K562 (cell line): ENCODE results near the gene HEXD. TPM values are rescaled to one million over a fixed set of nuclear protein-coding genes. Genes with fewer than 3 reads are reported as not detected.

Source experiments
- ATAC-seq: fragments of 200-7000 bp; cut with Tn5 transposase; 3 replicates; pipeline ENCODE4 v1.9.1; 2020; ENCODE audit warnings: moderate library complexity
- BruUV-seq: library from RNA; stranded (reverse); fragments of 400-500 nt; replicated peaks from 2 replicates; lab custom pipeline; 2021; lab: Mats Ljungman, UMichigan
- CTCF ChIA-PET: fragments of 300-600 bp; formaldehyde crosslinking; extraction: SDS; loops from one replicate; lab custom pipeline; 2021; ENCODE audit warnings: low intra/inter-chr PET ratio; lab: Yijun Ruan, JAX
- POLR2A ChIA-PET: fragments of 300-600, 350-650 bp; sonication (Branson Sonifier 250); formaldehyde crosslinking; extraction: SDS; loops from one replicate; lab custom pipeline; 2021; ENCODE audit warnings: antibody characterized with exemption, inconsistent platforms; lab: Yijun Ruan, JAX
- DNase-seq, 4 experiments: peaks; one replicate each; pipeline versions ENCODE4 v3.0.0 to v3.0.0-alpha.2; 2011 to 2018; ENCODE audit warnings: low spot score in 3 of 4, mixed read lengths in 3 of 4; ENCODE audit errors: extremely low read depth in 1 of 4
- FAIRE-seq: peaks from 2 replicates; lab custom pipeline; 2011; peaks lifted over from hg19 to GRCh38; lab: Jason Lieb, UNC
- H2AFZ ChIP-seq: 2 replicates; pipeline ENCODE4 v1.6.0; 2011; ENCODE audit warnings: low read depth, low read length, control low read depth, inconsistent platforms
- H3K27ac ChIP-seq: fragments of 200-600 bp; 3 replicates; pipeline ENCODE4 v1.8.0; 2011; ENCODE audit warnings: low read depth, mild to moderate bottlenecking, control low read depth, inconsistent platforms, low read length, moderate library complexity, mixed read lengths; ENCODE audit errors: extremely low read depth
- H3K27me3 ChIP-seq, 2 experiments: fragments of 300-600 bp in 1 of 2; 2 replicates in 1 of 2; 3 replicates in 1 of 2; pipeline versions ENCODE4 v1.6.0 to v1.8.0; 2011; ENCODE audit warnings: inconsistent platforms in 2 of 2, low read length in 2 of 2, mild to moderate bottlenecking in 1 of 2, mixed read lengths in 1 of 2, moderate library complexity in 1 of 2; ENCODE audit not compliant: control insufficient read depth in 2 of 2, insufficient read depth in 2 of 2
- H3K36me3 ChIP-seq: fragments of 300-600 bp; 3 replicates; pipeline ENCODE4 v1.8.0; 2011; ENCODE audit warnings: mild to moderate bottlenecking, low read length, inconsistent platforms; ENCODE audit not compliant: control insufficient read depth, insufficient read depth
- H3K4me1 ChIP-seq, 2 experiments: fragments of 200-600 bp in 1 of 2; replicated peaks in 1 of 2; 2 replicates in 1 of 2; 3 replicates in 1 of 2; pipeline versions ENCODE4 v1.5.1 to v1.8.0; 2011; ENCODE audit warnings: inconsistent platforms in 2 of 2, low read length in 2 of 2, mild to moderate bottlenecking in 1 of 2, mixed read lengths in 1 of 2, moderate library complexity in 1 of 2; ENCODE audit not compliant: control insufficient read depth in 2 of 2, insufficient read depth in 2 of 2
- H3K4me2 ChIP-seq: 2 replicates; pipeline ENCODE4 v1.6.1; 2011; ENCODE audit warnings: low read length, control low read depth, inconsistent platforms, mixed read lengths; ENCODE audit not compliant: insufficient read depth
- H3K4me3 ChIP-seq: fragments of 200-600 bp; sonication (generic), shearing (Covaris generic); 2 replicates; pipeline ENCODE4 v1.5.1; 2016; ENCODE audit warnings: control low read depth, inconsistent platforms
- H3K79me2 ChIP-seq: fragments of 200-600 bp; 3 replicates; pipeline ENCODE4 v1.8.0; 2011; ENCODE audit warnings: low read length, inconsistent platforms; ENCODE audit not compliant: control insufficient read depth, insufficient read depth
- H3K9ac ChIP-seq, 2 experiments: 2 replicates each; pipeline versions ENCODE4 v1.6.0 to v1.6.1; 2011; ENCODE audit warnings: low read depth in 2 of 2, low read length in 2 of 2, control low read depth in 1 of 2, inconsistent platforms in 1 of 2, mild to moderate bottlenecking in 1 of 2, mixed read lengths in 1 of 2; ENCODE audit not compliant: insufficient read depth in 1 of 2
- H3K9me1 ChIP-seq: one replicate; pipeline ENCODE4 v1.6.0; 2011; ENCODE audit warnings: inconsistent platforms, mild to moderate bottlenecking, low read length, moderate library complexity; ENCODE audit not compliant: control insufficient read depth, insufficient read depth
- H3K9me3 ChIP-seq: replicated peaks from 2 replicates; pipeline ENCODE4 v1.5.1; 2011; ENCODE audit warnings: low read depth, low read length, inconsistent platforms; ENCODE audit not compliant: control insufficient read depth, insufficient read depth
- H4K20me1 ChIP-seq: replicated peaks from 2 replicates; pipeline ENCODE4 v1.6.1; 2011; ENCODE audit warnings: low read length, inconsistent platforms, mixed read lengths; ENCODE audit not compliant: control insufficient read depth, insufficient read depth
- CBFB ChIP-seq: sonication (generic); formaldehyde crosslinking; IDR thresholded peaks from 2 replicates; pipeline ENCODE4 v1.4.0; 2020; ENCODE audit warnings: mild to moderate bottlenecking, missing genetic modification reagents
- DPF2 ChIP-seq: fragments of 450-650 bp; IDR thresholded peaks from 2 replicates; pipeline ENCODE4 v1.6.1; 2016
- ELK1 ChIP-seq: sonication (generic); formaldehyde crosslinking; IDR thresholded peaks from 2 replicates; pipeline ENCODE4 v1.8.1; 2022; ENCODE audit warnings: missing genetic modification reagents
- HDAC8 ChIP-seq: fragments of 450-650 bp; IDR thresholded peaks from 2 replicates; pipeline ENCODE4 v1.6.1; 2016; ENCODE audit warnings: mild to moderate bottlenecking, missing genetic modification characterization, moderate library complexity, missing compliant biosample characterization
- KAT2B ChIP-seq: IDR thresholded peaks from one replicate; pipeline ENCODE4 v1.6.1; 2012; ENCODE audit warnings: low read depth, mild to moderate bottlenecking, control low read depth, inconsistent platforms, low read length, moderate library complexity
- MAFK ChIP-seq: IDR thresholded peaks from 2 replicates; pipeline ENCODE4 v1.6.1; 2011; ENCODE audit warnings: low read length, improper control_type of control experiment
- PHB ChIP-seq: fragments of 250-450 bp; sonication (Bioruptor Pico); IDR thresholded peaks from 2 replicates; pipeline ENCODE4 v1.5.0; 2021
- SAFB ChIP-seq: fragments of 200-400 bp; formaldehyde crosslinking; IDR thresholded peaks from 2 replicates; pipeline ENCODE4 v1.6.1; 2017; ENCODE audit warnings: low read depth, low read length, borderline replicate concordance
- SLC30A9 ChIP-seq: fragments of 250-450 bp; sonication (Bioruptor Pico); IDR thresholded peaks from 2 replicates; pipeline ENCODE4 v1.8.0; 2022; ENCODE audit warnings: mild to moderate bottlenecking, moderate library complexity
- SMARCA4 ChIP-seq: fragments of 450-650 bp; IDR thresholded peaks from 2 replicates; pipeline ENCODE4 v1.6.1; 2016
- TAF7 ChIP-seq: fragments of 450-650 bp; IDR thresholded peaks from 2 replicates; pipeline ENCODE4 v1.6.1; 2016; ENCODE audit warnings: missing genetic modification characterization, missing compliant biosample characterization
- TEAD4 ChIP-seq, 2 experiments: sonication (generic) in 1 of 2; formaldehyde crosslinking in 1 of 2; IDR thresholded peaks; 2 replicates each; pipeline versions ENCODE4 v1.6.1 to v1.8.0; 2012 to 2022; ENCODE audit warnings: borderline replicate concordance in 1 of 2, inconsistent platforms in 1 of 2, low read length in 1 of 2, mild to moderate bottlenecking in 1 of 2, missing genetic modification reagents in 1 of 2
- ZNF699 ChIP-seq: fragments of 250-450 bp; sonication (Bioruptor Pico); IDR thresholded peaks from 2 replicates; pipeline ENCODE4 v1.8.0; 2021; ENCODE audit warnings: mild to moderate bottlenecking, moderate library complexity; ENCODE audit not compliant: insufficient replicate concordance
- ZSCAN29 ChIP-seq: fragments of 450-650 bp; IDR thresholded peaks from 2 replicates; pipeline ENCODE4 v1.6.1; 2017
- WGBS: fragments of 100-300 bp; shearing (Covaris generic); methylation state at CpG from one replicate; pipeline ENCODE4 v1.1.6; 2016; ENCODE audit warnings: low coverage, mixed read lengths; ENCODE audit not compliant: insufficient coverage; ENCODE audit errors: missing lambda C conversion rate; 5-methylcytosine and 5-hydroxymethylcytosine counted together
- in situ Hi-C: fragments of 300-500 bp; cut with MboI; formaldehyde crosslinking; loops from 4 replicates; pipeline ENCODE4 v1.15.0; 2018; ENCODE audit warnings: inconsistent platforms, mixed read lengths
- intact Hi-C: fragments of 100-400 bp; cut with micrococcal nuclease; formaldehyde crosslinking; loops from 2 replicates; pipeline ENCODE4 v1.14.2; 2022
- polyA plus RNA-seq, 8 experiments: library from polyadenylated mRNA; depleted of rRNA in 4 of 8; stranded (reverse) in 5 of 8; unstranded in 3 of 8; fragments of >200 nt; fragmentation: Nextera tagmentation in 2 of 8; fragmentation: Illumina TruSeq in 1 of 8; extraction: Ambion mirVana in 2 of 8; extraction: Trizol in 1 of 8; gene quantifications; 2 replicates each; pipeline versions ENCODE4 v1.2.1 to v1.2.3, GENCODE V29; 2011 to 2014; ENCODE audit warnings: inconsistent platforms in 1 of 8, missing spikeins in 1 of 8
- total RNA-seq, 7 experiments: library from RNA; depleted of rRNA in 6 of 7; stranded (reverse); fragments of >200 nt in 6 of 7; fragmentation: Illumina TruSeq in 2 of 7; extraction: Trizol in 2 of 7; gene quantifications; 2 replicates each; pipeline versions ENCODE4 v1.2.1 to v1.2.3, GENCODE V29; 2011 to 2021; ENCODE audit warnings: low replicate concordance in 1 of 7

Gene HEXD
- total and polyA plus RNA-seq, 9 of the 15 experiments (the other 6 are each of a cell fraction or from before 2014, with no cell fraction given) = 1.0 to 25.3 (median 10.0) TPM

- Histone ChIP-seq H3K9me3 (no peaks in the 10 kb centered on the region), H3K27me3 (peaks cover 0 to 7% of the 10 kb centered on the region in 2 experiments; a peak in 1 of 5 replicates), H2AFZ (no peak overlapping the region), H3K79me2 (no peaks in the 10 kb centered on the region), H3K4me1 (peaks cover 3 to 69% of the 10 kb centered on the region in 2 experiments; a peak in 3 of 5 replicates), H3K9ac (peak overlapping the region in 1 of 2 experiments; percentile 61; a peak in 2 of 4 replicates), H3K4me2 (no peak overlapping the region), H3K36me3 (no peaks in the 10 kb centered on the region), H3K4me3 (no peak overlapping the region)
- CTCF ChIA-PET = interaction anchor here (0.6 kb wide), 1 partner anchor 148 kb away, joined by 3 read pairs; no protein-coding TSS in a partner anchor
- intact Hi-C loops = no loop called here
- DNase-seq (no peak), FAIRE-seq (no peak), ATAC-seq (no peak)
- 14% methylated on average over 19 of the region's 22 CpGs for whole genome bisulfite sequencing
- POLR2A ChIA-PET = no interaction called here
- in situ Hi-C loops = no loop called here
- no TSS peak for BruUV-seq
- TF ChIP-seq TAF7 (tag) (no peak), TEAD4 (IDR thresholded peaks at IDR 0.05; ENCODE audit: low read length) (no peak), TEAD4 (CRISPR knock-in tag; IDR thresholded peaks at IDR 0.05; ENCODE audit: borderline replicate concordance) (no peak), ZNF699 (CRISPR knock-in tag) (no peak), MAFK (no peak), SLC30A9 (CRISPR knock-in tag) (no peak), KAT2B (no peak), CBFB (no peak), SAFB (no peak), PHB (CRISPR knock-in tag) (no peak), SMARCA4 (no peak), ZSCAN29 (no peak), DPF2 (no peak), HDAC8 (tag) (no peak), ELK1 (CRISPR knock-in tag) (no peak)
- TF ChIP-seq, all 486 proteins: peak for 0
- no peaks in the 10 kb centered on the region for H4K20me1 ChIP-seq
- H3K27ac ChIP-seq = no peak overlapping the region
- H3K9me1 ChIP-seq = no peaks in the 10 kb centered on the region
Measured at GRCh38 chr17:82384051-82384729, 34.0 kb upstream of the HEXD start.
